ENCODE results near the gene SLC3A2.

DNA sequence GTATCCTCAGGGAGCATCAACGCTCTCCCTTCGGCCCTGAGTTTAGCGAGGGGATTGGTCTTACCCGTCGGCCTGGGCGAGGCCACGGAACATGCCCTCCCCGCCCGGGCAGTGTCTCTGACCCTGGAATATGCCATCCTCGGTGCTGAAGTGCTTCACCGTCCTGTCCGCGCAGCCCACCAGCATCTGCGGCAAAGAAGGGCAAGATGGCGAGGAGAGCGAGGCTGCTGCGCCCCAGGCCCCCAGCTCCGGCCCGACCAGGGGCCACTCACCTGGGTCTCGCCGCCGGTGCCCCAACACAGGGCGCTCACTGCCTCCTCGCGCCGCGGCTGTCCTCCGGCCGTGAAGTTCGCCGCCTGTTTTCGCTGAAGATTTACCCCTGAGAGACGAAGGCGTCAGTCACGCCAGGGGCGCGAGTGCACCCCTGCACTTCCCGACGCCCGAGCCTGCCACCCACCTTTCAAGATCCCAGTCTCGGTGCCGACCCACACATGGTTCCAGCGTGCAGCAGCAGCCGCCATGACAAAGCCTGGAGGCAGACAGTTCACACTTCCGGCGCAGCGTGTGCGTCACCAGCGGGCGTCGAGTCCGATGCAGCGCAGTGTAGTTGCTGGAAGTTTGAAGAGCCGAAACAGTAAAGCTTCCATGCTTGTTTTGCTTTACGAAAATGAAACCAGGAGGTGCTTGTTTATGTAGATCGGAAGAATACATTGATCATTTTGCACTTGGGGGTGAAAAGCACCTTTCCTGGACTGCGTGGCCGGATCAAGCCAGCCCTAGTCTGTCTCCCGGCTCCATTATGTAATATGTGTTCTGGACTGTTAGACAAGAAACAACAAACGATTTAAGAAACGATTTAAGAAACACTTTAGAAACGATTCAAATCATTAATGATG is 41.4 kb upstream of the SLC3A2 start, which contains the start of gene WDR74:
- TF ChIP-seq, protein P1, sequence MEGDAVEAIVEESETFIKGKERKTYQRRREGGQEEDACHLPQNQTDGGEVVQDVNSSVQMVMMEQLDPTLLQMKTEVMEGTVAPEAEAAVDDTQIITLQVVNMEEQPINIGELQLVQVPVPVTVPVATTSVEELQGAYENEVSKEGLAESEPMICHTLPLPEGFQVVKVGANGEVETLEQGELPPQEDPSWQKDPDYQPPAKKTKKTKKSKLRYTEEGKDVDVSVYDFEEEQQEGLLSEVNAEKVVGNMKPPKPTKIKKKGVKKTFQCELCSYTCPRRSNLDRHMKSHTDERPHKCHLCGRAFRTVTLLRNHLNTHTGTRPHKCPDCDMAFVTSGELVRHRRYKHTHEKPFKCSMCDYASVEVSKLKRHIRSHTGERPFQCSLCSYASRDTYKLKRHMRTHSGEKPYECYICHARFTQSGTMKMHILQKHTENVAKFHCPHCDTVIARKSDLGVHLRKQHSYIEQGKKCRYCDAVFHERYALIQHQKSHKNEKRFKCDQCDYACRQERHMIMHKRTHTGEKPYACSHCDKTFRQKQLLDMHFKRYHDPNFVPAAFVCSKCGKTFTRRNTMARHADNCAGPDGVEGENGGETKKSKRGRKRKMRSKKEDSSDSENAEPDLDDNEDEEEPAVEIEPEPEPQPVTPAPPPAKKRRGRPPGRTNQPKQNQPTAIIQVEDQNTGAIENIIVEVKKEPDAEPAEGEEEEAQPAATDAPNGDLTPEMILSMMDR (conservative IDR thresholded peaks at IDR 0.05 in 1 of 2, IDR thresholded peaks at IDR 0.05 in 1 of 2; ENCODE audit: extremely low read depth in 1 of 2, insufficient read depth in 1 of 2, low read depth in 1 of 2, low read length in 2 of 2): no peak
- no peak for TF ChIP-seq EZH2 (IDR thresholded peaks at IDR 0.05; ENCODE audit: borderline replicate concordance, low read length)

Measured in mammary epithelial cell (primary cell).